Activated CD4-positive, alpha-beta T cell treated with anti-CD3 and anti-CD28 coated beads, Interleukin-2, Interleukin-4, amounts not matched to agents 100 ng/mL and 50 ng/mL, durations not matched to agents 16 hours and 8 hours (primary cell): ENCODE data around the gene STRN3.
A peak's percentile ranks its signal among the peaks of the same experiment; 100 is the strongest.
"Not testable (repeated sequence)": the region's sequence is repeated elsewhere in the genome, so short reads cannot be mapped to it uniquely, and the experiment has no call there.

ENCODE experiments used
- DNase-seq: peaks from one replicate; pipeline ENCODE4 v3.0.0-alpha.2; 2020; ENCODE audit warnings: low spot score

STRN3 gene

DNA sequence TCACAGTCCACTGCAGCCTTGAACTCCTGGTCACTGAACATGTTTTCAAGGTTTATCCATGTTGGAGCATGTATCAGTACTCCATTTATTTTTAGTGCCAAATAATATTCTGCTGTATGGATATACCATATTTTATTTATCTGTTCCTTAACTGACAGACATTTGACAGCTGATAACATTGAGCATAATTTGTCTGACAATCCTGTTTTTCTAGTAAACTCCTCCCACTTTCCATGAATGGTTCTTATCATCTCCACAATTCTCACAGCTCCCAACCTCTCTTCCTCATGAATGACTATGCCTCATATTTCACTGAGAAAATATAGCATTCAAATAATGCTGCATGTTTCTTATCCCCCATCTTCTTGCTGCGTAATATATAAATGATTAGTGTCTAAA, 118.5 kb downstream of the STRN3 start:
- DNase-seq, result no peak

DNA sequence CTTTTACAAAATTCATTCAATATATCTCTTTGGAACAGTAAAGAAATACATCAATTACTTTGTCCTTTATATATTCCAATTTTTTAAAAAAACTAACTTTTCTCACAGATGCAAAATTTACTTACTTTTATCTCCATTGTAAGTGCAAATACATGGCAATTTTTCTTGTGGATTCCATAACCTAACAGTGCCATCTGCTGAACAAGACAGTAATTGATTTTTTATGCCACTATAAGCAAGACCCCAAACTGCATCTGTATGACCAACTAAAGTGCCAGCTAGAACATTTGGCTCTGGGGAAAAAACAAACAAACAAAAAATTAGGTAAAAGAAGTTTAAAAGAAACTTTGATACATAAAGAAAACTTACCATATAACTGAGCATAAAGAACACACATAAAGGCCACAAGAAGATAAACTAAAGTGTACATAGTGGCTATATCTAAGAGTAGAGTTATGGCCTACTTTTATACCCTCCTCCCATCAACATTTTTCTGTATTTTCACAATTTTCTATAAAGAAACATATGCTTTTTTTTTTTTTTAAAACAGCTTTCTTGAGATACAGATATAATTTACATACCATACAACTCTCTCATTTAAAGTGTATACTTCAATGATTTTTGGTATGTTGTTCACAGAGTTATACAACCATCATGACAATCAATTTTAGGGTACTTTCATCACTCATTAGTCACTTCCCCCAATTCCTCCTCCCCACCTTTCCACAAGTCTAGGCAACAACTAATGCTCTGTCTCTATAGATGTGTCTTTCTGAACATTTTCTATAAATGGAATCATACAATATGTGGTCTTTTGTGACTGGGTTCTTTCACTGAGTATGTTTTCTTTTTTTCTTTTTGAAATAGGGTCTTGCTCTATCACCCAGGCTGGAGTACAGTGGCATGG, 119.2 kb downstream of the STRN3 start:
- DNase-seq, result peak; percentile 11

DNA sequence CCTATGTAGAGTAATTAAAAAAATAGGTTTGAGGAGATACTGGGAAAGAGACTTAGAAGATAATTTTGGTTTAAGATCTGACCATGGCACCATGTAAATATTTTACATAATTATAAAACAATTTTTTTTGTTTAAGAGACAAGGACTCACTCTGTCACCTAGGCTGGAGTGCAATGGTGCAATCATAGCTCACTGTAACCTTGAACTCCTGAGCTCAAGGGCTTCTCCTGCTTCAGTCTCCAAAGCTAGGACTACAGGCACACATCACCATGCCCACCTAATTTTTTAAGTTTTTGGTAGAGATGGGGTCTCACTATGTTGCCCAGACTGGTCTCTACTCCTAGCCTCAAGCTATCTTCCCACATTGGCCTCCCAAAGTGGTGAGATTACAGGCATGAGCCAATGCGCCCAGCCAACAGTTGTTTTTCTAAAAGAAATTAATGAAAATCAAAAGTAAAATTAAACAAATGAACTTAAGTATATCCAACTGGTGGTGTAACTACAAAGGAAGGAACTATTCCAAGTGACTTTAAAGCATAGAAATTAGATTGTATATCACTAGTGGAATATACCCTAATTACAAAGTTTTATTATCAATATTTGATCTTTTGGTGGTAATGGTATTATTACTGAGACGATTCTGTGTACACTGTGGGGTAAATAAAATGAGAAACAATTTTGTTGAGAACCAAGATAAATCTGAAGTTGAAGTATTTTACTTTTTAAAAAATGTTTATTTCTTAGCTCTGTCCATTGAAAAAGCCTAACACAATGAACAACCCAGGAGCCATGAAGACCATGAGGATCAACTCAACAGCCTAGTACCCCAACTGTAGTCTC, 122.7 kb downstream of the STRN3 start:
- no peak for DNase-seq

DNA sequence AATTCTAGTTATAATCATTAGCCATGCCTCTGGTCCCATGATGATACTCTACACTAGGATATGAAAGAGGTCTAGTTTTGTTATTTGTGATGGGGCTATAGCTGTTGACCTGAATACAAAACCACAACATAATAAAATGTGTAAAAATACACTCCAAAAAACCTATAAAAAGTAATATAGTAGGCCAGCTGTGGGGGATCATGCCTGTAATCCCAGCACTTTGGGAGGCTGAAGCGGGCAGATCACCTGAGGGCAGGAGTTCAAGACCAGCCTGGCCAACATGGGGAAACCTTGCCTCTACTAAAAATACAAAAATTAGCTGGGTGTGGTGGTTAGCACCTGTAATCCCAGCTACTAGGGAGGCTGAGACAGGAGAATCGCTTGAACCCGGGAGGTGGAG, 129.1 kb downstream of the STRN3 start:
- DNase-seq, result not testable (repeated sequence)

DNA sequence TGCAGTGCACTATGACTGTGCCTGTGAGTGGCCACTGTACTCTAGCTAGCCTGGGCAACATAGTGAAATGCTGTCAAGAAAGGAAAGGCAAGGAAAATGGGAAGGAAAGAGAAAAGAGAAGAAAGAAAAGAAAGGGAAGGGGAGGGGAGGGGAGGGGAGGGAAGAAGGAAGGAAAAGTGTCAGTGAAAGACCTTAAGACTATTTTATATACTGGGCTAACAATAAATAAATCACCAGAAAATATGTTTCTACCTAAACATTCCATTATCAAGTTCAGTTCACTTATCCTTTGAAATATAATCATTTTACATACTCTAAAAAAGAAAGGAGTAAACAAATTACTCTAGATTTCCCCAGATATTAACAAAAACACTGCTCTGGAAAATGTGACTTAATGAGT, 129.7 kb downstream of the STRN3 start:
- DNase-seq, result no peak

DNA sequence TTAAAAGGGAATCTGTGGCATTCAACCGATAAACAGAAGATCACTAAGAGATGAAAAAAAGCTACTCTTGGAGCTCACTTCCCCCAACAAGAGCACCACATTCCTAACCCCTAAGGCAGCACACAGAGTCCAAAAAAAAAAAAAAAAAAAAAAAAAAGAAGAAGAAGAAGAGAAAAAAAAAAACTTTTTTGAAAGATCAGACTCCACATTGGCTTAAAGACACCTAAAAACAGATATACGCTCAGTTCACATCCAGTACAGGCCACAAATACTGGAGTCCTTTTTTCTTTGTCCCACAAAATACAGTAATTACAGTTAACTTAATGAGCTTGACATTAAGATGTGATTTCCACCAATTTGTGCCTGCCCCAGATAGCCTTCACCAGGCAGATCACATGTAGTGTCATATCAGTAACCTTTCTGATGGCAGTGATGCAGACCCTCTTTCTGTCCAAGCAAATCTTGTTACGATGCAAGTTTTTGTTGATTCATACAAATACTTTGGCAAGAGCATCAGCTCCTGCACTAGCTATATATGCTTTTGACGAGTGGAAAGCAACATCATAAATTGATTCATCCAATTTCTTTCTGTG, 131.2 kb downstream of the STRN3 start:
- no peak for DNase-seq

DNA sequence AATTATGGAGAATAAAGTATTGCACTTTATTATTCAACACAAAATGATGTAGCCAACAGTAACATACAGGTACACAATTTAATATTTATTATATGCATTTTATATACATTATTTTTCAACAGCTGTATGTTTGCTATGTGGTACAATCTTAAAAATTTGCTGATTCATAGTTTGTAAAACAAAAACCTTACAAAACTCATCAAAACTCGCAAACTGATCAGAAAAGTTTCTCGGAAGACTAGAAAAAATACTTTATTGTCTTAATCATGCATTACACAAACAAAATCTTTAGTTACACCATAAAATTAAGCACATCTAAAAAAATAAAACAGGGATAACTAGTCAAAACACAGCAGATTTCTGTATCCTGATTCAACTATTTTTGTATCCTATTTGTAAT, 132.4 kb downstream of the STRN3 start:
- no peak for DNase-seq

DNA sequence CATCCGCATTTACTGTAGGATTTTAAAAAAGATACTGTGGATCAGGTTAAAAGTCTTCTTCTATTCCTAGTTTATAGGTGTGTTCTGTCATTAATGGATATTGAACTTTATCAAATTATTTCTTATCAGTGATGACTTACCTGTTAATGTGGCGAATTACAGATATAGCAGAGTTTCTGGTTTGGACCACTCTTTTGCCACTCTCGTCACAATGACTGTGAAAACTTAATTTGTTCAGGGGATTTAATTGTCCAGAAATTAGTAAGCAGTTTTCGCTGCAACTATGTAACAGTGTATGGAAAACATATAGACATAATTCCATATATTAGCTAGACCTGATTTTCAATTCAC, 137.0 kb downstream of the STRN3 start:
- DNase-seq, result no peak

DNA sequence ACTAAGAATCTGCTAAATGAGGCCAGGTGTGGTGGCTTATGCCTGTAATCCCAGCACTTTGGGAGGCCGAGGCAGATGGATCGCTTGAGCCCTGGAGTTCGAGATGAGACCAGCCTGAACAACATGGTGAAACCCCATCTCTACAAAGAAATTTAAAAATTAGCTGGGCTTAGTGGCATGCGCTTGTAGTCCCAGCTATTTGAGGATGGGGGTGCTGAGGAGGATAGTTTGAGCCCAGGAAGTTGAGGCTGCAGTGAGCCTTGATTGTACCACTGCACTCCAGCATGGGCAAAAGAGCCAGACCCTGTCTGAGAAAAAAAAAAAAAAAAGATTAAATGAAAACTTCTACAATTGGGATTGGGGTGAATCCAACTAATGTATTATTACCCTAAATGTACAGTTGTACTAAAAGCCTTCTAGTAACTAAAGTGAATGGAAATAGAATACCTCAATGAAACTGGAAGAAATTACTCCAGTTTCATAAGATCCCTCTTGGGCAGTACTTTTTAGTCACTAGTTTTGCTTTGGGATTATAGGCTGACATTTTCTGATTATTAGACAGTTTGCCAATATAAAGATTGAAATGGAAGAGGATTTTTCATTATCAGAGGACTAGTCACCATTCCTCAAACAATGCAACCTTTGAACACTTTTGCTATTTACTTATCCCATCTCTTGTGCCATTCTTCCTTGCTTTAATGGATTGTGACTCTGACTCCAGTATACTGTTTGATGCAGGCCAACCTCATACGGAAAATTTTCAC, 137.5 kb downstream of the STRN3 start:
- no peak for DNase-seq

DNA sequence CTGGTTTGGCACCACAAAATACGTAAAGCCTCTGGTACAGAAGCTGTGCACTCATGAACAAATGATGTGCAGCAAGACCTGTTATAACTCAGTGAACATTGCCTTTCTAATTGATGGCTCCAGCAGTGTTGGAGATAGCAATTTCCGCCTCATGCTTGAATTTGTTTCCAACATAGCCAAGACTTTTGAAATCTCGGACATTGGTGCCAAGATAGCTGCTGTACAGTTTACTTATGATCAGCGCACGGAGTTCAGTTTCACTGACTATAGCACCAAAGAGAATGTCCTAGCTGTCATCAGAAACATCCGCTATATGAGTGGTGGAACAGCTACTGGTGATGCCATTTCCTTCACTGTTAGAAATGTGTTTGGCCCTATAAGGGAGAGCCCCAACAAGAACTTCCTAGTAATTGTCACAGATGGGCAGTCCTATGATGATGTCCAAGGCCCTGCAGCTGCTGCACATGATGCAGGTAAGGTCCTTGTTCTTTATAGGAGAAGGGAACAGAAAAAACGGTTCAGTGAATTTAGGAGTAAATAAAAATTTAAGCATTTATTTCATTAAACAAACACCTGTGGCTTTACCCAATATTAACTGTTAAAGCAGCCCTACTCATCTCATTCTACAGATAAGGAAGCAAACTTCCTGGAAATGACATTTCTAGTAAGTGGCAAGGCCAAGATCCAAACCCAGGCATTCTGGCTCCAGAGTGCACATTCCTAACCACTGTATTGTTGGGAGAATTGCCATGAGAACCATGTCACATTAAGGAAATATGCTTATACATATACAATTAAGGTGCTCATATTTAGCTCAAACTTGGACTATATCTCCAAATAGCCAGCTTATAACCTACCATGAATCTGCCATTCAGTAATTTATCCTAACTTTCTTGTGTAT, 140.1 kb downstream of the STRN3 start:
- no peak for DNase-seq

DNA sequence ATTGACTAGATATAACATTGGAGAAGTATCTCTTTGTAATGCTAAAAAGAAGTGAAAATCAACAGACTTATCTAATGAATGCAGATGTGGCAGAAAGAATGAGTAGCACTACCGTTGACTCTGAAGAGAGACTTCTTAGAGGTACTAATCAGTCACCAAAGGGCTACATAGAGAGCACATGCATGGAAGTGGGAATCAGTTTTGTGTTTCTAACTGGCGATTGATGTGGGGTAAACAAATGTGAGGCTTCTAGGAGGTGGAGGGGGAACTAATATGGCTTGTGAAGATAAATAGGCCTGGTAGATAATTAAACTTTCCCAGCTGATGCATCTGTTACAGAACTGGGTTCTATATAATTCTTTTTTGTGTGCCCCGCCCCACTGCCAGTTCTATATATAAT, 141.3 kb downstream of the STRN3 start:
- DNase-seq, result no peak

DNA sequence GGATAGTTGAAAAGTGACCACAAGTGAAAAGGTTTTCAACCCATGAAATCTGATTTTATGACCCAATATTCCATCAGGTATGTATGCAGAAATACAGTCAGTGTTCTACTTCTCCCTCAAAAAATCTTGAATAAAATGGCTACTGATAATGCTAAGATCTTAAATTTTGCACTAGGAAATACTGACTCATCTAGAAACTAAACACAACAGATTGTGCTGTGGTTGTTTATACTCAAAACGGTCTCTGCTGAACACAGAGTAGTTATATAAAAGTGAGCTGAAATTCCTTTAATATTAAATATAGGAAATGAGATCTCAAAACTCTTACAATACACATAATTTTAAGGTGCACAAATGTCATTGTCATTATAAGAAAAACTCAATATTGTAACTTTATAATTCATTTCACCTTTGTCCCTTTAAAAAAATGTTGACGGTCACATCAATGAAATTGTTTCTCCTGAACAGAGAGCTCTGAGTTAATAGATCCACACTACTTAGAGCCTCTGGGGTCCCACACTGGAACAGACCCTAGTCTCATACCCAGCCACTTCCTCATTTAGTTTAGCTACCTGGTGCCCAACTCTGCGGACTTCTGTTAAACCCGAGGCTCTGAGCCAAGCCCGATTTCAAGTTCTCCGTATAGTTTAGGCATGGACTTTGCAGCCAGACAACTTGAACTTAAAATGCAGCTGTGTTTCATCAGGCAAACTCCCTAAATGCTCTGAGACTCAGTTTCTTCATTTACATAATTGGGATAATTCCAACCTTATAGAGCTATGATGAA, 142.5 kb downstream of the STRN3 start:
- DNase-seq, result peak; percentile 37

DNA sequence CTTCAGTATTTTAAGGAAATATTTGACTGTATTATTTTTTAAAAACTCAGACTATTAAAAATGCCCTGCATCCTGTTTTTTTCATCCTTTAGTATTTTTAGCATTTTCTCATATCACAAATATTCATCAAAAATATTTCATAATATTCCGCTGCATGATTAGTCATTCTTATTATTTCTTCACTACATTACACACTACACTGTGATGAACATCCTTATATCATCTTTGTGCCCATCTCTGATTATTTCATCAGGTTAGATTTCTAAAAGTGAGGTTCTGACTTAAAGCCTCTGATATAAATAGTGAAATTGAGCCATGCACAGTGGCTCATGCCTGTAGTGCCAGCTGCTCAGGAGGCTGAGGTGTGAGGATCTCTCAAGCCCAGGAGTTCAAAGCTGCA, 143.7 kb downstream of the STRN3 start:
- no peak for DNase-seq

DNA sequence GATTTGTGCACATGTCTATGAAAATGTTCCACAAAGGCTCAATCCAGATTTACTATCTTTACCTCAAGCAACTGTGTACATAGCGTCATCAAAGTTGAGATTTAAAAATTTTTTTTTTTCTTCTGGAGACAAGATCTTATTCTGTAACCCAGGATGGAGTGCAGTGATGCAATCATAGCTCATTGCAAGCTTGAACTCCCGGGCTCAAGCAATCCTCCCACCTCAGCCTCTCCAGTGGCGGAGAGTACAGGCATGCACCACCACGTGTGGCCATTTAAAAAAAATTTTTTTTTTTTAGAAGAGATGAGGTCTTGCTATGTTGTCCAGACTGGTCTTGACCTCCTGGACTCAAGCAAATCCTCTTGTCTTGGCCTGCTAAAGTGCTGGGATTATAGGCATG, 149.5 kb downstream of the STRN3 start:
- no peak for DNase-seq

DNA sequence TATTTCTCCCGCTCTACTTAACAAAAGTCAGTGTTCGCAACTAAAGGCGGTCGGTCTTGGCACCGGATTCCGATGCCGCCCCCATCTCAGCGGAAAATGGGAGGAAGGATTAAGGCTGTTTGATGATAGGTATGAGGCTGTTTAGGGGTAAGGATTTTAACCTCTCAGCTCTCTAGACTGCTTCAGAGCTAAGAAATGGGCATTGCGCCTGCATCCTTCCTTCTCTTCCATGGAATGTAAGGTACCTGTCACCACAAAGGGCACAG, 150.5 kb downstream of the STRN3 start:
- no peak for DNase-seq

DNA sequence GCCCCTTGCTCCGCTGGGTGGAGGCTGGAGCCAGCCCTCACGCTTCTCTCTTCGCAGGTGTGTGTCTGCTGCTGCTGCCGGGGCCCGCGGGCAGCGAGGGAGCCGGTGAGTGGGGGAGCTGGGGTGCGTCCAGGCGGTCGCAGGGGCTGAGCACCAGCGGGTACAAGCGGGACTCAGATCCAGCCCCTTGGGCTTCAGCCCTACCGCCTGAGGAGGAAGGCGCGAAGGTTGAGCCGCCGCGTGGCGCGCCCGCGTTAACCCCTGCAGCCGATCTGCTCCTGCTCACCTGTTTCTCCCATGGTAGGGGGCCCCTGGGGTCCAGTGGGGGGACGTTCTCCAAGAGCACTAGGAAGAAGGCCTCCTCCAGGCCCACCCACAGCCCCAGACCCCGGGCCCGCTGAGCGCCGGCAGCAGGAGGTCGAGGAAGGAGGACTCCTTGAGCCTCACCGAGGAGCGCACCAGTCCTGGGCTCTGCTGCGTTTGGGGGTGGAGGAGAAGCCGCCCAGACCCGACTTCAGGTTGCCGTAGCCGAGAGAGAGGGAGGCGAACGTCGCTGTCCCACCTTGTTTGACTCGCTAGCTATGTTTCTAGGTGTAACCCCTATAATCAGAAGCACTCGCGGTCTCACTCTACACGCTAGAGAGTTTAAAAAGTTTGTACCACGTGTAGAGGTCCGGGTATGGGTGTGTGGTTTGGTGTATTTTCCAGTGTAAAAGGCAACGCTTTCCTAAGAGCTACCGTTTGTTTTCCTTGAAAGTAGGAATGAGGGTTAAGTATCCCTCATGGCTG, 151.0 kb downstream of the STRN3 start:
- DNase-seq, result no peak

DNA sequence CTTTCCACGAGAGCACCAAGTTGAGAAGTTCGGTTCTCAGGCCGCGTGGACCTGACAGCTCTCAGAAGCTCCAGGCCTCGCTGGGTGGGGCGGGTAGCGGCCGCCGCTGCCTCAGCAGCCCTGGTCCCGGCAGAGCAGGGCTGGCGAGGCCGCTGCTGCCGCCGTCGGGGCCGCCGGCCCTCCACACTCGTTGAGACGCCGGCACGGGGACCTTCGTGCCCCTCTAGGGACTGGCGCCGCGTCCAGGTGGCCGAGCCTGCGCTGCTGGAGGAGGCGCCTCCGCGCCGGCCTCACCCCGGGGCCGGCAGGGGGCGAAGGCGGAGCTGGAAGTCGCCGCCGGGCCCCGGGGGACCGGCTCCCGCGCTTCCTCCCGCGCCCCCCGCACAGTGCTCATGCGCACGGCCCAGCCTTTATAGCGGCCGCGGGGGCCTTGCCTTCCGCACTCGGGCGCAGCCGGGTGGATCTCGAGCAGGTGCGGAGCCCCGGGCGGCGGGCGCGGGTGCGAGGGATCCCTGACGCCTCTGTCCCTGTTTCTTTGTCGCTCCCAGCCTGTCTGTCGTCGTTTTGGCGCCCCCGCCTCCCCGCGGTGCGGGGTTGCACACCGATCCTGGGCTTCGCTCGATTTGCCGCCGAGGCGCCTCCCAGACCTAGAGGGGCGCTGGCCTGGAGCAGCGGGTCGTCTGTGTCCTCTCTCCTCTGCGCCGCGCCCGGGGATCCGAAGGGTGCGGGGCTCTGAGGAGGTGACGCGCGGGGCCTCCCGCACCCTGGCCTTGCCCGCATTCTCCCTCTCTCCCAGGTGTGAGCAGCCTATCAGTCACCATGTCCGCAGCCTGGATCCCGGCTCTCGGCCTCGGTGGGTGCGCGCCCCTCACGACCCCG, 151.8 kb downstream of the STRN3 start, which contains the start of gene COCH:
COCH (plus strand) TSS at position 440 of the 879 bp plus-strand sequence; CDS start at position 820, 380 bp downstream.
- DNase-seq, result peak; percentile 4

DNA sequence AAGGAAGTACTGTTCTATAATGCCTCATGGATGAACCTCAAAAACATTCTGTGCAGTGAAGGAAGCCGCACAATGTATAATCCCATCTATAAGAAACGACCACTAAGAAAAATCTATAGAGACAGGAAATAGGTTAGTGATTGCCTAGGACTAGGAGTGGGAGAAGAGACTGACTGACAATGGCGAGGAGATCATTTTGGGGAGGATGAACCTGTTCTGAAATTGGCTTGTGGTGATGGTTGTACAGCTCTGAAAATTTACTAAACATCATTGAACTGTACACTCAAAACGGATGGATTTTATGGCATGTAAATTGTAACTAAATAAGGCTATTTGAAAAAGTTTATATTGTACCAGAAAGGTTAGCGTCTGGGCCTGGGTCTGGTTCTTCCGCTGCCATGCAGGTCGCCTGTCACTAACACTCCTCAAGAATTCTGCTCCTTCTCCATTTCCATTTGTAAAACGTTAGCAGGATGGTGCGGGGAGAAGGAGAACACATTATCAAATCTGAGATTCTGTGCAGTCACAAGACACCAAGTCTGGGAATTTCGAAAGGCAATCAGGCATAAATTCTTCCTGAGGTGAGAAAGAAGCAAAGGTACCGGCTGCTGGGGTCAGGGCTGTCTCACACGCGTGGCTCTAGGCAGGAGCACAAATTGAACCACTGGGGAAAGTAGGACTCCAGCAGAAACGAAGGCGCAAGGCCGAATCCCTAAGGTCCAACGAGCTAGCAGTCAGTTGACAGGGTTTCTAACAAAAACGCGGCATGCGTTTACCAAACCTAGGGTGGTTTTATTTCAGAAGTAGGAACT, 152.7 kb downstream of the STRN3 start:
- DNase-seq, result no peak
